ENCODE results near the gene DDO.

GRCh38 chr6:110428153-110428552, 12.8 kb upstream of the DDO start:
- TF ChIP-seq POLR2A (IDR thresholded peaks at IDR 0.05): no peak
- no peak for TF ChIP-seq CTCF (IDR thresholded peaks at IDR 0.05)
- no peak for TF ChIP-seq POLR2AphosphoS5 (IDR thresholded peaks at IDR 0.05)
- no peak for TF ChIP-seq EP300 (IDR thresholded peaks at IDR 0.05)

Data from gastroesophageal sphincter (tissue), 3 donors.